ENCODE measurements around the gene RPL27A.

Gene RPL27A

DNA sequence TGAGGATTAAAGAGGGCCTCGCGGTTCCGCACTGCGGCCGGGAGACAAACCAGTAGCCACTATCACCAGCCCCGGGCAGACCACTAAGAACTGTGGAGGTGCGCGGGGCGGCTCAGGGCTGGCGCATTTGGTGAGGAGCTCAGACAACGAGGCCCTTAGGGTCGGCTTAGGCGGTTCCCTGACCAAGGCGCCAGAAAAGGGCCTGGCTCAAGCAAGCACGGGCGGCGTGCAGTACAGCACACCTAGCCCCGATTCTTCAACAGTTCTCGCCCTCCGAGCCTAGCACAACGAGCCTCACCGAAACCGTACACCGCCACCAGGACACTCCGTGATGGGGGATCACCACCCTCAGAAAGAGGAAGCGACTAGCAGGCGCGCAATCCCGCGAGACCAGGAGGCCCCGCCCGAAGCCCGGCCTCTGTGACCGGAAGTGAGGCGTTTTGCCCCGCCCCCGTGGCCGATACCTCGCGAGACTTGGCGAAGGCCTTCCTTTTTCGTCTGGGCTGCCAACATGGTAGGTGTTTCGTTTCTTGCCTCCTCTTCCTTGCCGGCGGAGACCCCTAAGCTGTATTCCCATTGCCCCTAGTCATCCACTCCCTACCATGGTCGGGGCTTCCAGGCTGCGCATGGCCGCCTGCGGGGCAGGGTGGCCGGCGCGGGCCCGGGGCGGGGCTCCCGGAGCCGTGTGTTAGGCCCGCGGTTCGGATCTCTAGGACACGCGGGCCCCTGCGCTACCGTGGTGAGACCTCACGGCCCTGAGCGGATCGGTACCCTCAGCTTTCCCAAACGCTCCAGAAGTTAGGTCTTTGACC lies at the start of gene RPL27A, which contains the start of gene TRIM66:
Gene RPL27A (plus strand): TSS at position 490 of the 812 bp plus-strand sequence. CDS start 22 bp downstream, at position 512.
Gene TRIM66 (minus strand): TSS at position 363 of the 812 bp plus-strand sequence. CDS start 10,391 bp downstream, outside the sequence.
- TF ChIP-seq, protein P1, sequence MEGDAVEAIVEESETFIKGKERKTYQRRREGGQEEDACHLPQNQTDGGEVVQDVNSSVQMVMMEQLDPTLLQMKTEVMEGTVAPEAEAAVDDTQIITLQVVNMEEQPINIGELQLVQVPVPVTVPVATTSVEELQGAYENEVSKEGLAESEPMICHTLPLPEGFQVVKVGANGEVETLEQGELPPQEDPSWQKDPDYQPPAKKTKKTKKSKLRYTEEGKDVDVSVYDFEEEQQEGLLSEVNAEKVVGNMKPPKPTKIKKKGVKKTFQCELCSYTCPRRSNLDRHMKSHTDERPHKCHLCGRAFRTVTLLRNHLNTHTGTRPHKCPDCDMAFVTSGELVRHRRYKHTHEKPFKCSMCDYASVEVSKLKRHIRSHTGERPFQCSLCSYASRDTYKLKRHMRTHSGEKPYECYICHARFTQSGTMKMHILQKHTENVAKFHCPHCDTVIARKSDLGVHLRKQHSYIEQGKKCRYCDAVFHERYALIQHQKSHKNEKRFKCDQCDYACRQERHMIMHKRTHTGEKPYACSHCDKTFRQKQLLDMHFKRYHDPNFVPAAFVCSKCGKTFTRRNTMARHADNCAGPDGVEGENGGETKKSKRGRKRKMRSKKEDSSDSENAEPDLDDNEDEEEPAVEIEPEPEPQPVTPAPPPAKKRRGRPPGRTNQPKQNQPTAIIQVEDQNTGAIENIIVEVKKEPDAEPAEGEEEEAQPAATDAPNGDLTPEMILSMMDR (IDR thresholded peaks at IDR 0.05; ENCODE audit: control insufficient read depth, extremely low read depth, insufficient read depth) = no peak
- peak; percentile 86 for DNase-seq (ENCODE audit: low read depth)
- H3K4me3 ChIP-seq (ENCODE audit: low read depth, low read length) = peak within 1 kb of the TSS; percentile 91

DNA sequence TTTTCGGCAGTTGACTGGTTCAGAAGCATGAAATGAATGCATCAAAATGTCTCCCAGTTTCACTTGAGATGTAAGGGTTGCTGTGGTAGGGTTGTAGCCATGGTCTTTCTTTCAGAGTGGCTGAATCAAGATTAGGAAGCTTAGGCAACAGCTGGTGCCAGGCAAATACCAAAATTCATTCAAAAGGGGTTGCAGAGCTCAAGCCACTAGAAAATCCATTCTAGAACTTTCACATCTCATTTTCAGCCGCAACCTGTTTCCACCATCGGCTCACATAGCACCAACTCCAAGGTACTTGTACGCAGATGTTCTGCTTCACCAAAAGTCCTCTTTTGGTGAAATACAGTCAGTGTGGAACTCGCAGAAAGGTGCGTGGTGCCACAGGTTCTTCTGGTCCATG lies 48.1 kb upstream of the RPL27A start:
- H3K4me3 ChIP-seq (ENCODE audit: low read depth, low read length) = no peak overlapping the region
- no peak for DNase-seq (ENCODE audit: low read depth)
- TF ChIP-seq, protein P1 (IDR thresholded peaks at IDR 0.05; ENCODE audit: control insufficient read depth, extremely low read depth, insufficient read depth) = no peak

DNA sequence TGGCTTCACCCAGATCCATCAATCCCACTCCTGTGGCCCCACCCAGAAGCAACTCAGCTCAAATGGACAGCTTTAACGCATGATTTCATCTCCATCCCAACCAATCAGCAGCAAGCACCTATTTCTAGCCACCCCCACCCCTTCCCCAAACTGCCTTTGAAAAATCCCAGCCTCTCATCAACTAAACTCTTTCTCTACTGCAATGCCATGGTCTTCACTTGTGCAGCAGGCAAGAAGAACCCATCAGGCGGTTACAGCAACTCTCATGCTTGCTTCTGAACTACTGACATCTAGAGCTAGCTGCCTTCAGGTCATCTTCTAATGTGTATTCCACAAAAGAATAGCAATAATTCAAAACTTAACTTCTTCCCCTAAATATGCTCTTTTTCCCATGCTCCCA lies 46.5 kb upstream of the RPL27A start:
- DNase-seq (ENCODE audit: low read depth) = no peak
- no peak overlapping the region for H3K4me3 ChIP-seq (ENCODE audit: low read depth, low read length)
- TF ChIP-seq, protein P1 (IDR thresholded peaks at IDR 0.05; ENCODE audit: control insufficient read depth, extremely low read depth, insufficient read depth) = no peak

DNA sequence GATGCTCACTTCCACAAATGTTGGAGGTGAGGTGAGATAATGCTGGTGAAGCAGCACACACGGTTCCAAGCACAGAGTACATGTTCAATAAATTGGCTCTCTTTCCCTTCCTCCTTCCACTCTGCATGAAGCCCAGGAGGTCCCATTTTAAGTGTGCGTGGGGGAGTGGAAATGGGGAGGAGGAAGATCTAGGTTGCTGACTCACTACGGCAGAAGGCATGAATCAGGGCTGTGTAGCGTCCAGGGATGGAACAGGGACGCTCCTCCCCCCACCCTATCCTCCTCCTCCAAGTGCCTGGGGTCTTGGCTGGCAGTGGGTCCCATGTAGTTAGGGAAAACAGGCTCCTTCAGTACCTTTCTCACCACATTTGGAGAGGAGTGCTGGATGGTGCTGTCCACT lies 44.3 kb upstream of the RPL27A start:
- DNase-seq (ENCODE audit: low read depth) = no peak
- TF ChIP-seq, protein P1 (IDR thresholded peaks at IDR 0.05; ENCODE audit: control insufficient read depth, extremely low read depth, insufficient read depth) = no peak
- no peak overlapping the region for H3K4me3 ChIP-seq (ENCODE audit: low read depth, low read length)

DNA sequence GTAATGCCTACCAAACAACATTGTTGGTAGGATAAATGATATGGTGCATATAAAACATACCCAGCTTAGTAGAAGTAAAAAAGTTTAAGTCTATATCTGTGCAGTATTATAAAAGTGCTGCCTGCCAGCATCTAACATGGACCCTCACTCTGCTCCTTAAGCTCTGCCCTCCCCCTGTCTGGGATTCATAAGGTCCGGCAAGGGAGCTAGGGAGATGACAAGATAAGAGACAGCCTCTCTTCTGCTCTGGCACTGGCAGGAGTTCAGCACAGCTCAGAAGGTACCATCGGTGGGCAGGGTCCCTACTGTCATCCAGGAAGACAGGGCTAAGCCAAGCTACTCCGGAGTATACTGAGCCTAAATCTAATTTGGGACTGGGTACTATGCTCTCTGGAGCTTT lies 42.9 kb upstream of the RPL27A start:
- DNase-seq (ENCODE audit: low read depth) = no peak
- TF ChIP-seq, protein P1 (IDR thresholded peaks at IDR 0.05; ENCODE audit: control insufficient read depth, extremely low read depth, insufficient read depth) = no peak
- no peak overlapping the region for H3K4me3 ChIP-seq (ENCODE audit: low read depth, low read length)

DNA sequence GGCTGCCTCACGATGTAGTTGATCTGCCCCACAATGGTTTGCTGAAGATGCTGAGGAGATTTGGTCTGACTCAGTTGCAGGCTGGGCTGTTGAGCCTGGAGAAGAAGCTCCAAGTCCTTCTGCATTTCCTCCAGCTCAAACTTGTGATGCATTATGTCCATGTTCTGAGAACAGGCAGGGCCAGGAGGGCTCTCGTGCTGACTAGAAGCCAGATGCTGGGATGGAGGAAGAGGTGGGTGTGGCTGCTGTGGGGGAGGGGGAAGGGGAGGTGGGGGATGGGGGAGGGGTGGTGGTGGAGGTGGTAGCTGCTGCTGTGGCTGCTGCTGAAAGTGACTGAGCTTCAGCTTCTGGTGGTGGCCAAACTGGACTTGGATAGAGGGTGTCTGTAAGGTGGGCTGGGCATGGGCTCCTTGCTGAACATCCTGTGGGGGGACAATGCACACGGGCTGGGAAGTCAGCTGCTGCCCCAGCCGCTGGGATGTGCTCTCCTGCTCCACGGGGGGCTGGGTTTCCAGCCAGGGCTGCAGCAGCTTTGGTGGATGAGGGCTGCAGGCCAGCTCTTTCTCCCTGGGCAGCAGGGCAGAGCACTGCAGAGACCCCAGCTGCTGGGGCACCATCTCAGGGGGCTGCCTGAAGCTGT lies 42.2 kb upstream of the RPL27A start:
- TF ChIP-seq, protein P1 (IDR thresholded peaks at IDR 0.05; ENCODE audit: control insufficient read depth, extremely low read depth, insufficient read depth) = no peak
- no peak overlapping the region for H3K4me3 ChIP-seq (ENCODE audit: low read depth, low read length)
- no peak for DNase-seq (ENCODE audit: low read depth)
